ENCODE results near the gene ZNF275.
"Not testable (repeated sequence)": the region's sequence is repeated elsewhere in the genome, so short reads cannot be mapped to it uniquely, and the experiment has no call there.

Gene ZNF275

GRCh38 chrX:153333821-153334653, at the start of gene ZNF275:
Gene ZNF275 (plus strand): TSS chrX:153334153. CDS start chrX:153336680, 2,527 bp downstream.
- peak; percentile 53 for DNase-seq (ENCODE audit: low read depth)

GRCh38 chrX:153285678-153286077, 48.3 kb upstream of the ZNF275 start:
- DNase-seq (ENCODE audit: low read depth) = not testable (repeated sequence)

- not testable (repeated sequence) for DNase-seq (ENCODE audit: low read depth)
These were observed 45.1 kb upstream of the ZNF275 start for GRCh38 chrX:153288807-153289206.

GRCh38 chrX:153293485-153294071, 40.4 kb upstream of the ZNF275 start:
- DNase-seq (ENCODE audit: low read depth) = not testable (repeated sequence)

- no peak for DNase-seq (ENCODE audit: low read depth)
These were observed 36.6 kb upstream of the ZNF275 start for GRCh38 chrX:153297376-153297775.

- no peak for DNase-seq (ENCODE audit: low read depth)
These were observed 34.1 kb upstream of the ZNF275 start for GRCh38 chrX:153299855-153300254.

GRCh38 chrX:153301746-153302145, 32.2 kb upstream of the ZNF275 start:
- DNase-seq (ENCODE audit: low read depth) = no peak

- DNase-seq (ENCODE audit: low read depth) = no peak
These were observed 31.2 kb upstream of the ZNF275 start for GRCh38 chrX:153302796-153303195.

- no peak for DNase-seq (ENCODE audit: low read depth)
These were observed 30.4 kb upstream of the ZNF275 start for GRCh38 chrX:153303276-153304262.

GRCh38 chrX:153304988-153305736, 28.8 kb upstream of the ZNF275 start:
- no peak for DNase-seq (ENCODE audit: low read depth)

- no peak for DNase-seq (ENCODE audit: low read depth)
These were observed 28.0 kb upstream of the ZNF275 start for GRCh38 chrX:153305972-153306371.

GRCh38 chrX:153306527-153307115, 27.3 kb upstream of the ZNF275 start:
- no peak for DNase-seq (ENCODE audit: low read depth)

GRCh38 chrX:153307276-153308178, 26.4 kb upstream of the ZNF275 start:
- DNase-seq (ENCODE audit: low read depth) = no peak

GRCh38 chrX:153310901-153311300, 23.1 kb upstream of the ZNF275 start:
- DNase-seq (ENCODE audit: low read depth) = no peak

- DNase-seq (ENCODE audit: low read depth) = no peak
These were observed 21.9 kb upstream of the ZNF275 start for GRCh38 chrX:153312041-153312440.

- no peak for DNase-seq (ENCODE audit: low read depth)
These were observed 21.1 kb upstream of the ZNF275 start for GRCh38 chrX:153312842-153313241.

- no peak for DNase-seq (ENCODE audit: low read depth)
These were observed 16.6 kb upstream of the ZNF275 start for GRCh38 chrX:153317306-153317705.

GRCh38 chrX:153317996-153318722, 15.8 kb upstream of the ZNF275 start:
- no peak for DNase-seq (ENCODE audit: low read depth)

GRCh38 chrX:153318811-153319210, 15.1 kb upstream of the ZNF275 start:
- DNase-seq (ENCODE audit: low read depth) = no peak

All from GM04504 (cell line).